MM.1S (cell line): ENCODE measurements around the gene TSPOAP1.
A peak's percentile ranks its signal among the peaks of the same experiment; 100 is the strongest.
"Not testable (repeated sequence)": the region's sequence is repeated elsewhere in the genome, so short reads cannot be mapped to it uniquely, and the experiment has no call there.

ENCODE experiments used
- DNase-seq: peaks from one replicate; pipeline ENCODE4 v3.0.0-alpha.2; 2015
- H2AFZ ChIP-seq: fragments of 300-600 bp; sonication (generic); 2 replicates; pipeline ENCODE4 v1.6.0; 2016; ENCODE audit warnings: antibody characterized with exemption, low read length
- H3F3A ChIP-seq: fragments of 300-600 bp; sonication (generic); 2 replicates; pipeline ENCODE4 v1.6.1; 2016; ENCODE audit warnings: mild to moderate bottlenecking, antibody characterized with exemption, low read length, moderate library complexity, mixed read lengths; ENCODE audit not compliant: insufficient read depth
- H3K27ac ChIP-seq: fragments of 300-600 bp; sonication (generic); 2 replicates; pipeline ENCODE4 v1.5.1; 2016; ENCODE audit warnings: mild to moderate bottlenecking, low read length
- H3K27me3 ChIP-seq: fragments of 300-600 bp; sonication (generic); replicated peaks from 2 replicates; pipeline ENCODE4 v1.6.0; 2016; ENCODE audit warnings: low read length; ENCODE audit not compliant: insufficient read depth
- H3K36me3 ChIP-seq: fragments of 300-600 bp; sonication (generic); replicated peaks from 2 replicates; pipeline ENCODE4 v1.6.1; 2016; ENCODE audit warnings: mild to moderate bottlenecking, low read length, mixed read lengths; ENCODE audit not compliant: insufficient read depth
- H3K4me1 ChIP-seq: fragments of 300-600 bp; sonication (generic); 2 replicates; pipeline ENCODE4 v1.6.1; 2016; ENCODE audit warnings: low read length, mixed read lengths
- H3K4me2 ChIP-seq: fragments of 300-600 bp; sonication (generic); 2 replicates; pipeline ENCODE4 v1.6.0; 2016; ENCODE audit warnings: low read depth, low read length
- H3K4me3 ChIP-seq: fragments of 300-600 bp; sonication (generic); 2 replicates; pipeline ENCODE4 v1.5.1; 2016; ENCODE audit warnings: low read length, mixed read lengths
- H3K79me2 ChIP-seq: fragments of 300-600 bp; sonication (generic); 2 replicates; pipeline ENCODE4 v1.6.1; 2016; ENCODE audit warnings: mixed run types, low read length, mixed read lengths
- H3K9ac ChIP-seq: fragments of 300-600 bp; sonication (generic); 2 replicates; pipeline ENCODE4 v1.6.1; 2016; ENCODE audit warnings: low read length, mixed read lengths
- H3K9me2 ChIP-seq: fragments of 300-600 bp; sonication (generic); replicated peaks from 2 replicates; pipeline ENCODE4 v1.6.1; 2016; ENCODE audit warnings: mild to moderate bottlenecking, low read length, mixed read lengths; ENCODE audit not compliant: insufficient read depth
- H3K9me3 ChIP-seq: fragments of 300-600 bp; sonication (generic); replicated peaks from 2 replicates; pipeline ENCODE4 v1.6.1; 2016; ENCODE audit warnings: mild to moderate bottlenecking, low read length, mixed read lengths; ENCODE audit not compliant: insufficient read depth
- H4K20me1 ChIP-seq: fragments of 300-600 bp; sonication (generic); 2 replicates; pipeline ENCODE4 v1.6.1; 2016; ENCODE audit warnings: mild to moderate bottlenecking, low read length, moderate library complexity, mixed read lengths; ENCODE audit not compliant: insufficient read depth
- CTCF ChIP-seq: fragments of 300-600 bp; sonication (generic); IDR thresholded peaks from 2 replicates; pipeline ENCODE4 v1.5.1; 2016; ENCODE audit warnings: antibody characterized with exemption, low read length, mixed read lengths
- EZH2 ChIP-seq: fragments of 300-600 bp; sonication (generic); optimal IDR thresholded peaks from 2 replicates; pipeline ENCODE3; 2017; ENCODE audit warnings: low read depth, mild to moderate bottlenecking, antibody characterized with exemption, low read length, mixed read lengths
- EZH2phosphoT487 ChIP-seq: fragments of 300-600 bp; sonication (generic); IDR thresholded peaks from 2 replicates; pipeline ENCODE4 v1.6.1; 2018; ENCODE audit warnings: antibody characterized with exemption, low read length

The TSPOAP1 gene

DNA sequence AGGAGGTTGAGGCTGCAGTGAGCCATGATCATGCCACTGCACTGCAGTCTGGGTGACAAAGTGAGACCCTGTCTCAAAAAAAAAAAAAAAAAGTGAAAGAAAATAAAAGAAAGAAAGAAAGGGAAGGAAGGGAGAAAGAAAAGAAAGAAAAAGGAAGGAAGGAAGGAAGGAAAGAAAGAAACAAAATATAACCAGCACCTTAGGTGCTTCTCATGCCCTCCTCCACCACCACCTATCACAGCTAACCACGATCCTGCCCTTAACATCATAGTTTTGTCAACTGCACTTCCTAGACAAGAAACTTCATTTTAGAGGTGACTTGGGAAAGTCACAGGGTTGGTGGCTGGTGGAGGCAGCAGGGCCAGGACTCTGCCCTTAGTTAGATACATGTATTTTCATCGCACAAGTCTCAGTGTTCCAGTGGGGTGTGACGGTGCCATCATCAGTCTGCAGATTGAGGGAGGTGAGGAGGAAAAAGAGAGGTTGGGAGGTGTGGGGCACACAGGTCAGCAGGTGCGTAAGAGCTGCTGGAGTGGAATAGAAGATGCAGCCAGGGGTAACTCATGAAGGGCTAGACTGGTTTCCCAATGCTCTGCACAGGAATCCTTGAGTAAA is 13.4 kb upstream of the TSPOAP1 start:
- H3F3A ChIP-seq, result peaks cover 74% of the 10 kb centered on the region
- H3K9ac ChIP-seq, result no peak overlapping the region
- H3K79me2 ChIP-seq, result peaks cover 66% of the 10 kb centered on the region

GRCh38 chr17:58341136-58341860 is 12.7 kb upstream of the TSPOAP1 start:
- H3K9me2 ChIP-seq, DNase-seq, H3K9me3 ChIP-seq, H3K9ac ChIP-seq, H4K20me1 ChIP-seq, H3K4me2 ChIP-seq, H3K4me3 ChIP-seq, H3K36me3 ChIP-seq, H3K27ac ChIP-seq, H2AFZ ChIP-seq, H3K27me3 ChIP-seq: not testable (repeated sequence)
- Histone ChIP-seq H3K79me2 (peaks cover 66% of the 10 kb centered on the region), H3K4me1 (peaks cover 75% of the 10 kb centered on the region), H3F3A (peaks cover 79% of the 10 kb centered on the region)

More for the DNA sequence above, 13.4 kb upstream of the TSPOAP1 start:
- H3K27me3 ChIP-seq, result no peaks in the 10 kb centered on the region
- no peaks in the 10 kb centered on the region for H3K36me3 ChIP-seq
- H2AFZ ChIP-seq, result no peak overlapping the region
- DNase-seq, result no peak
- H3K4me2 ChIP-seq, result no peak overlapping the region
- no peaks in the 10 kb centered on the region for H4K20me1 ChIP-seq
- peak overlapping the region; percentile 96; the same call in 1 of the 2 replicates for H3K27ac ChIP-seq
- TF ChIP-seq EZH2, result no peak
- no peak for TF ChIP-seq CTCF
- TF ChIP-seq EZH2phosphoT487, result no peak
- no peaks in the 10 kb centered on the region for H3K9me3 ChIP-seq
- H3K4me3 ChIP-seq, result no peak overlapping the region
- H3K9me2 ChIP-seq, result no peaks in the 10 kb centered on the region
- peaks cover 69% of the 10 kb centered on the region for H3K4me1 ChIP-seq

DNA sequence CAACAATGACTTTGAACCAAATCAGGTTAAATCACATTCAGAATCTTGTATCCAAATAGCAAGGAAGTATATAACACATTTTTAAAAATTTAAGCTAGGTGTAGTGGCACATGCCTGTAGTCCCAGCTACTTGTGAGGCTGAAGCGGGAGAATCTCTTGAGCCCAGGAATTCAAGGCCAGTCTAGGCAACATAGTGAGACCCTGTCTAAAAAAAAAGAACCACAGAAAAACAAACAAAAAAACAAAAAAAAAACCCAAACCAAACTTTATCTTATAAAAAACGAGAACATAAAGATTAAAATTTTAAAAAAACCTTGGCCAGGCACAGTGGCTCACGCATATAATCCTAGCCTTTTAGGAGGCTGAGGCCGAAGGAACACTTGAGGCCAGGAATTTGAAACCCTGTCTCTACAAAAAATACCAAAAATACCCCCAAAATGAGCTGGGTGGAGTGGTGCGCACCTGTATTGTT is 11.8 kb upstream of the TSPOAP1 start:
- Histone ChIP-seq H3K4me1 (peaks cover 75% of the 10 kb centered on the region), H3K79me2 (peaks cover 62% of the 10 kb centered on the region), H2AFZ (no peak overlapping the region), H3K4me2 (peak overlapping the region; percentile 99; the same call in 1 of the 2 replicates), H3K4me3 (peak overlapping the region; percentile 68; the same call in 1 of the 2 replicates), H3F3A (peaks cover 79% of the 10 kb centered on the region), H3K9ac (no peak overlapping the region; the same call in 1 of the 2 replicates), H3K27me3 (no peaks in the 10 kb centered on the region), H4K20me1 (no peaks in the 10 kb centered on the region), H3K9me3 (no peaks in the 10 kb centered on the region), H3K27ac (peak overlapping the region; percentile 100; the same call in 1 of the 2 replicates), H3K36me3 (no peaks in the 10 kb centered on the region), H3K9me2 (no peaks in the 10 kb centered on the region)
- no peak for DNase-seq
- TF ChIP-seq CTCF (no peak), EZH2phosphoT487 (no peak), EZH2 (no peak)
